HCT116 (cell line): ENCODE results near the gene GLRA2. TPM values are rescaled to one million over a fixed set of nuclear protein-coding genes. Genes with fewer than 3 reads are reported as not detected.

ENCODE experiments used
- ATAC-seq: fragments of 200-7000 bp; cut with Tn5 transposase; 2 replicates; pipeline ENCODE4 v1.9.1; 2020; ENCODE audit warnings: mild to moderate bottlenecking, moderate library complexity
- BruUV-seq: library from RNA; stranded (reverse); fragments of 400-500 nt; replicated peaks from 2 replicates; lab custom pipeline; 2021; lab: Mats Ljungman, UMichigan
- CTCF ChIA-PET: fragments of 300-600 bp; sonication (Branson Sonifier 250); formaldehyde crosslinking; loops from one replicate; lab custom pipeline; 2021; ENCODE audit warnings: antibody characterized with exemption; lab: Charles Lee
- POLR2A ChIA-PET: fragments of 300-600, 350-600 bp; sonication (Branson Sonifier 250); formaldehyde crosslinking; loops from one replicate; lab custom pipeline; 2021; ENCODE audit warnings: antibody characterized with exemption; lab: Charles Lee
- RAD21 ChIA-PET, 2 experiments: fragments of 300-600 bp; sonication (Branson Sonifier 250); formaldehyde crosslinking; loops; one replicate each; lab custom pipeline; 2023; ENCODE audit warnings: low total read pairs in 2 of 2; ENCODE audit not compliant: uncharacterized antibody in 2 of 2, unreplicated experiment in 2 of 2, low non-redundant PET in 1 of 2; lab: Charles Lee
- DNase-seq: peaks from one replicate; pipeline ENCODE4 v3.0.0-alpha.2; 2010; ENCODE audit warnings: low read depth, low spot score
- H2AFZ ChIP-seq: fragments of 200-600 bp; shearing (Covaris generic), sonication (generic); 2 replicates; pipeline ENCODE4 v1.6.1; 2017; ENCODE audit warnings: low read depth, mixed run types, mixed read lengths, antibody characterized with exemption, low read length; ENCODE audit not compliant: poor library complexity, severe bottlenecking
- H3K27ac ChIP-seq: 2 replicates; pipeline ENCODE4 v1.5.1; 2012; ENCODE audit warnings: low read depth, low read length
- H3K27me3 ChIP-seq: fragments of 200-600 bp; sonication (generic); 2 replicates; pipeline ENCODE4 v1.6.1; 2016; ENCODE audit warnings: mixed run types, low read length, mixed read lengths; ENCODE audit not compliant: insufficient read depth
- H3K36me3 ChIP-seq, 2 experiments: fragments of 200-500 bp in 1 of 2; fragments of 200-600 bp in 1 of 2; sonication (Bioruptor generic) in 1 of 2; sonication (generic) in 1 of 2; 2 replicates each; pipeline versions ENCODE4 v1.5.1 to v1.6.1; 2014 to 2016; ENCODE audit warnings: low read length in 2 of 2, inconsistent platforms in 1 of 2, mixed read lengths in 1 of 2, mixed run types in 1 of 2; ENCODE audit not compliant: insufficient read depth in 2 of 2, control insufficient read depth in 1 of 2
- H3K4me1 ChIP-seq, 2 experiments: fragments of 200-600 bp in 1 of 2; sonication (generic) in 1 of 2; 2 replicates each; pipeline versions ENCODE4 v1.5.1 to v1.6.1; 2012 to 2017; ENCODE audit warnings: low read length in 2 of 2, inconsistent platforms in 1 of 2, mild to moderate bottlenecking in 1 of 2, mixed read lengths in 1 of 2, mixed run types in 1 of 2, moderate library complexity in 1 of 2; ENCODE audit not compliant: insufficient read depth in 2 of 2, control insufficient read depth in 1 of 2
- H3K4me2 ChIP-seq: fragments of 200-600 bp; sonication (generic); 2 replicates; pipeline ENCODE4 v1.6.1; 2017; ENCODE audit warnings: mixed run types, low read length, mixed read lengths
- H3K4me3 ChIP-seq, 2 experiments: fragments of 200-600 bp in 1 of 2; sonication (generic) in 1 of 2; replicated peaks in 1 of 2; 2 replicates each; pipeline ENCODE4 v1.5.1; 2011 to 2016; ENCODE audit warnings: low read length in 2 of 2, control low read depth in 1 of 2, low read depth in 1 of 2, mild to moderate bottlenecking in 1 of 2, mixed read lengths in 1 of 2, mixed run types in 1 of 2
- H3K79me2 ChIP-seq: fragments of 200-600 bp; sonication (generic); 2 replicates; pipeline ENCODE4 v1.6.1; 2017; ENCODE audit warnings: mild to moderate bottlenecking, mixed run types, low read length, moderate library complexity, mixed read lengths; ENCODE audit not compliant: insufficient read depth
- H3K9ac ChIP-seq: fragments of 200-600 bp; sonication (generic); 2 replicates; pipeline ENCODE4 v1.6.1; 2016; ENCODE audit warnings: low read length, mixed read lengths
- H3K9me2 ChIP-seq: fragments of 200-600 bp; sonication (generic), shearing (Covaris generic); 2 replicates; pipeline ENCODE4 v1.6.1; 2017; ENCODE audit warnings: mixed run types, mild to moderate bottlenecking, moderate library complexity; ENCODE audit not compliant: insufficient read depth
- H3K9me3 ChIP-seq, 2 experiments: fragments of 200-500 bp in 1 of 2; fragments of 200-600 bp in 1 of 2; sonication (Bioruptor generic) in 1 of 2; sonication (generic) in 1 of 2; 2 replicates each; pipeline ENCODE4 v1.6.1; 2014 to 2017; ENCODE audit warnings: low read length in 2 of 2, mixed read lengths in 2 of 2, inconsistent platforms in 1 of 2, low read depth in 1 of 2, mild to moderate bottlenecking in 1 of 2, mixed run types in 1 of 2, moderate library complexity in 1 of 2; ENCODE audit not compliant: control insufficient read depth in 1 of 2, insufficient read depth in 1 of 2
- H4K20me1 ChIP-seq: fragments of 200-600 bp; sonication (generic), shearing (Covaris generic); 2 replicates; pipeline ENCODE4 v1.6.1; 2017; ENCODE audit warnings: mixed run types, mild to moderate bottlenecking, moderate library complexity; ENCODE audit not compliant: insufficient read depth
- EGR1 ChIP-seq: IDR thresholded peaks from 2 replicates; pipeline ENCODE4 v1.6.1; 2012; ENCODE audit warnings: low read depth
- ELF1 ChIP-seq: IDR thresholded peaks from 2 replicates; pipeline ENCODE4 v1.6.1; 2012; ENCODE audit warnings: low read depth, borderline replicate concordance
- JUND ChIP-seq: IDR thresholded peaks from 2 replicates; pipeline ENCODE4 v1.6.1; 2012
- MAX ChIP-seq: IDR thresholded peaks from 2 replicates; pipeline ENCODE4 v1.6.1; 2012
- RAD21 ChIP-seq: IDR thresholded peaks from 2 replicates; pipeline ENCODE4 v1.6.1; 2012; ENCODE audit warnings: low read depth, mild to moderate bottlenecking
- REST ChIP-seq: IDR thresholded peaks from 2 replicates; pipeline ENCODE4 v1.6.1; 2012; ENCODE audit warnings: low read depth
- ZBTB33 ChIP-seq: IDR thresholded peaks from 2 replicates; pipeline ENCODE4 v1.6.1; 2011; ENCODE audit warnings: mild to moderate bottlenecking, low read length, moderate library complexity; ENCODE audit not compliant: insufficient replicate concordance; ENCODE audit errors: extremely low read depth
- ZNF274 ChIP-seq: fragments of 200-500 bp; sonication (Bioruptor generic); IDR thresholded peaks from 2 replicates; pipeline ENCODE4 v1.6.1; 2014; ENCODE audit warnings: mild to moderate bottlenecking, low read depth, low read length, inconsistent platforms
- intact Hi-C: fragments of 100-400 bp; cut with micrococcal nuclease; formaldehyde crosslinking; loops from 2 replicates; pipeline ENCODE4 v1.10.0; 2022
- total RNA-seq: library from RNA; stranded (reverse); gene quantifications from one replicate; pipeline ENCODE4 v1.2.1, GENCODE V29; 2021; ENCODE audit not compliant: unreplicated experiment

GLRA2 gene
- total RNA-seq, 1 experiment from 2014 or later = not detected

- Histone ChIP-seq H3K27ac (no peak overlapping the region), H3K36me3 (no peaks in the 10 kb centered on the region), H3K9ac (no peak overlapping the region), H3K79me2 (no peaks in the 10 kb centered on the region), H3K4me3 (no peak overlapping the region), H3K9me3 (no peaks in the 10 kb centered on the region), H3K4me2 (no peak overlapping the region), H2AFZ (no peak overlapping the region), H3K27me3 (no peaks in the 10 kb centered on the region), H3K4me1 (no peaks in the 10 kb centered on the region), H3K9me2 (no peaks in the 10 kb centered on the region), H4K20me1 (no peaks in the 10 kb centered on the region)
- no peak for TF ChIP-seq RAD21
- TF ChIP-seq JUND = no peak
- no peak for ATAC-seq
- no peak for DNase-seq
- ChIA-PET POLR2A (no interaction called here), CTCF (no interaction called here), RAD21 (no interaction called here)
- intact Hi-C loops = no loop called here
- BruUV-seq = no TSS peak
Observed at GRCh38 chrX:14729058-14729457, 199.7 kb downstream of the GLRA2 start.

GRCh38 chrX:14738643-14739042, 209.3 kb downstream of the GLRA2 start:
- RAD21 ChIA-PET = no interaction called here
- H3K27me3 ChIP-seq = no peaks in the 10 kb centered on the region
- H4K20me1 ChIP-seq = no peaks in the 10 kb centered on the region
- no peak overlapping the region for H3K4me2 ChIP-seq
- no peak overlapping the region for H3K27ac ChIP-seq
- ATAC-seq (no peak), DNase-seq (no peak)
- no peak overlapping the region for H3K4me3 ChIP-seq
- intact Hi-C loops = no loop called here
- CTCF ChIA-PET = no interaction called here
- H3K36me3 ChIP-seq = no peaks in the 10 kb centered on the region
- H3K9ac ChIP-seq = no peak overlapping the region
- no peaks in the 10 kb centered on the region for H3K9me3 ChIP-seq
- BruUV-seq = no TSS peak
- H3K9me2 ChIP-seq = no peaks in the 10 kb centered on the region
- H3K4me1 ChIP-seq = no peaks in the 10 kb centered on the region
- TF ChIP-seq MAX = no peak
- TF ChIP-seq EGR1 = no peak
- no peak for TF ChIP-seq ELF1
- no peak for TF ChIP-seq ZBTB33
- TF ChIP-seq JUND = no peak
- TF ChIP-seq REST = no peak
- no peak for TF ChIP-seq ZNF274
- TF ChIP-seq, all 23 proteins: peak for 0
- H2AFZ ChIP-seq = no peak overlapping the region
- H3K79me2 ChIP-seq = no peaks in the 10 kb centered on the region
- POLR2A ChIA-PET = no interaction called here
